Measurements from ENCODE around the gene ETNPPL. TPM values are rescaled to one million over a fixed set of nuclear protein-coding genes. Genes with fewer than 3 reads are reported as not detected.

Gene ETNPPL
- total RNA-seq, 1 donor, result not detected

DNA sequence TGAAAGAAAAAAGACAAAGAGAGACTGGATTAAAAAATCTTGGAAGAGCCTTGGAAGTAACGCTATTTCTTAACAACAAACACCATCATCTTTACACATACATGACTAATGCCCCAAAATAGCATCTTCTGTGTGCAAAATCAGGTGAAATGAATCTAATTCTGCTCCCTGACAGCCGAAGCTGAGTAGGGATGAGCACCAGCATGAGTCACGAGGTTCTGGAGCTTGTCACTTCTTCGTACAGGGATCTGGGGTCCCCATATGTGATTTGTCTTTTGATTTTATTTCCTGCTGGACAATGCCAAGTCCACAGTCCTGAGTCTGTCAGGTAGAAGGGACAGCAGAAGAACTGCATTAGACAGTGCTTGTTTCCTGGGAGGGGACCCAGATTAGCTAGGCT is 56.6 kb downstream of the ETNPPL start:
- DNase-seq (ENCODE audit: insufficient read length, low spot score, missing footprints), result no peak
- Histone ChIP-seq H3K4me2 (ENCODE audit: insufficient read depth, low read length) (no peak overlapping the region), H3K4me3 (ENCODE audit: insufficient read depth, low read length) (no peak overlapping the region)

DNA sequence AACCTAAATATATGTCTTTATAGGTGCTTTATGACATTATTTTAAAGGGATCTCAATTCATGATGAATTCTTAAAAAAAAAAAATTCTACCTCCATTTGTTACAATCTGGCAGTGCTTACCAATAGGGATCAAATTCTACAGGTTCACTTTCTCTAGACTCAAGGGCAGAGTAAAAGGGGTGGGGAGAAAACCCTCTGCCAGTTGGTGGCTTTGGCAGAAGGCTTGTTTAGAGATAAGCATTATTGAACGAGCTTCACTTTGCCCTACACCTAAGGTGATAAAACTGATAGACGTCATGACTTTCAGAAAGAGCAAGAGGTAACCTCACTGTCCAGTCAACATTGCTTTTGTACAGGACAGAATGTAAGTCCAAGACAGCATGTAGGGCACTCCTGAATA is 58.9 kb downstream of the ETNPPL start:
- Histone ChIP-seq H3K4me1 (ENCODE audit: insufficient read depth, low read length) (no peaks in the 10 kb centered on the region), H3K4me2 (ENCODE audit: insufficient read depth, low read length) (no peak overlapping the region), H3K9me3 (ENCODE audit: low read depth, low read length) (no peaks in the 10 kb centered on the region), H3K27ac (ENCODE audit: low read depth, low read length) (no peak overlapping the region), H3K27me3 (ENCODE audit: insufficient read depth, low read length) (no peaks in the 10 kb centered on the region), H2AFZ (ENCODE audit: low read length) (no peak overlapping the region), H3K4me3 (ENCODE audit: insufficient read depth, low read length) (no peak overlapping the region), H4K20me1 (ENCODE audit: insufficient read depth, low read length) (no peaks in the 10 kb centered on the region), H3K79me2 (ENCODE audit: insufficient read depth, low read length) (no peaks in the 10 kb centered on the region), H3K36me3 (ENCODE audit: insufficient read depth, low read length) (no peaks in the 10 kb centered on the region)
- no peak for DNase-seq (ENCODE audit: insufficient read length, low spot score, missing footprints)
- TF ChIP-seq, protein P1, sequence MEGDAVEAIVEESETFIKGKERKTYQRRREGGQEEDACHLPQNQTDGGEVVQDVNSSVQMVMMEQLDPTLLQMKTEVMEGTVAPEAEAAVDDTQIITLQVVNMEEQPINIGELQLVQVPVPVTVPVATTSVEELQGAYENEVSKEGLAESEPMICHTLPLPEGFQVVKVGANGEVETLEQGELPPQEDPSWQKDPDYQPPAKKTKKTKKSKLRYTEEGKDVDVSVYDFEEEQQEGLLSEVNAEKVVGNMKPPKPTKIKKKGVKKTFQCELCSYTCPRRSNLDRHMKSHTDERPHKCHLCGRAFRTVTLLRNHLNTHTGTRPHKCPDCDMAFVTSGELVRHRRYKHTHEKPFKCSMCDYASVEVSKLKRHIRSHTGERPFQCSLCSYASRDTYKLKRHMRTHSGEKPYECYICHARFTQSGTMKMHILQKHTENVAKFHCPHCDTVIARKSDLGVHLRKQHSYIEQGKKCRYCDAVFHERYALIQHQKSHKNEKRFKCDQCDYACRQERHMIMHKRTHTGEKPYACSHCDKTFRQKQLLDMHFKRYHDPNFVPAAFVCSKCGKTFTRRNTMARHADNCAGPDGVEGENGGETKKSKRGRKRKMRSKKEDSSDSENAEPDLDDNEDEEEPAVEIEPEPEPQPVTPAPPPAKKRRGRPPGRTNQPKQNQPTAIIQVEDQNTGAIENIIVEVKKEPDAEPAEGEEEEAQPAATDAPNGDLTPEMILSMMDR (IDR thresholded peaks at IDR 0.05; ENCODE audit: extremely low read depth, low read depth, low read length), result no peak

More for the DNA sequence above, 56.6 kb downstream of the ETNPPL start:
- Histone ChIP-seq H3K9me3 (ENCODE audit: low read depth, low read length) (no peaks in the 10 kb centered on the region), H3K79me2 (ENCODE audit: insufficient read depth, low read length) (no peaks in the 10 kb centered on the region), H4K20me1 (ENCODE audit: insufficient read depth, low read length) (no peaks in the 10 kb centered on the region), H3K36me3 (ENCODE audit: insufficient read depth, low read length) (no peaks in the 10 kb centered on the region), H3K27me3 (ENCODE audit: insufficient read depth, low read length) (no peaks in the 10 kb centered on the region), H3K4me1 (ENCODE audit: insufficient read depth, low read length) (no peaks in the 10 kb centered on the region), H2AFZ (ENCODE audit: low read length) (no peak overlapping the region), H3K27ac (ENCODE audit: low read depth, low read length) (no peak overlapping the region)
- TF ChIP-seq, protein P1 (IDR thresholded peaks at IDR 0.05; ENCODE audit: extremely low read depth, low read depth, low read length), result no peak

DNA sequence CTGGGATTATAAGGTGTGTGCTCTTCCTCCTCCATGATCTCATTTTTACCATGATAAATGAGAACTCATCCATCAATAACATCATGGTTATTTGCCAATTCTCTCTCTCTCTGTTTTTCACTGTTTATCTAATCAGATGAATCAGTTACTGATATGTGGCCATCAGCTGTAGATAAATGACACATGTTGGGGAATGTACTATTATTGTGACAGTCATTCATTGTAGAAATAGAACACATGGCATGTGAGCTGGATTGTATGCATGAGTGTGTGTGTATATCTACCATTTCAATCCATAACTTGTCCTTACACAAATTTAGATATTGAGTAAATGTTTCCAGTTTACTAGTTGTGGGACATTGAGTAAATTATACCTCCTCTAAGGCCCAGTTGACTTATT is 59.5 kb downstream of the ETNPPL start:
- DNase-seq (ENCODE audit: insufficient read length, low spot score, missing footprints), result no peak
- no peaks in the 10 kb centered on the region for H3K36me3 ChIP-seq (ENCODE audit: insufficient read depth, low read length)
- no peak overlapping the region for H3K4me2 ChIP-seq (ENCODE audit: insufficient read depth, low read length)
- no peak overlapping the region for H3K27ac ChIP-seq (ENCODE audit: low read depth, low read length)
- H3K9me3 ChIP-seq (ENCODE audit: low read depth, low read length), result no peaks in the 10 kb centered on the region
- no peaks in the 10 kb centered on the region for H3K4me1 ChIP-seq (ENCODE audit: insufficient read depth, low read length)
- TF ChIP-seq, protein P1 (IDR thresholded peaks at IDR 0.05; ENCODE audit: extremely low read depth, low read depth, low read length), result no peak
- no peaks in the 10 kb centered on the region for H3K27me3 ChIP-seq (ENCODE audit: insufficient read depth, low read length)
- no peak overlapping the region for H2AFZ ChIP-seq (ENCODE audit: low read length)
- H3K4me3 ChIP-seq (ENCODE audit: insufficient read depth, low read length), result no peak overlapping the region
- no peaks in the 10 kb centered on the region for H4K20me1 ChIP-seq (ENCODE audit: insufficient read depth, low read length)
- no peaks in the 10 kb centered on the region for H3K79me2 ChIP-seq (ENCODE audit: insufficient read depth, low read length)

DNA sequence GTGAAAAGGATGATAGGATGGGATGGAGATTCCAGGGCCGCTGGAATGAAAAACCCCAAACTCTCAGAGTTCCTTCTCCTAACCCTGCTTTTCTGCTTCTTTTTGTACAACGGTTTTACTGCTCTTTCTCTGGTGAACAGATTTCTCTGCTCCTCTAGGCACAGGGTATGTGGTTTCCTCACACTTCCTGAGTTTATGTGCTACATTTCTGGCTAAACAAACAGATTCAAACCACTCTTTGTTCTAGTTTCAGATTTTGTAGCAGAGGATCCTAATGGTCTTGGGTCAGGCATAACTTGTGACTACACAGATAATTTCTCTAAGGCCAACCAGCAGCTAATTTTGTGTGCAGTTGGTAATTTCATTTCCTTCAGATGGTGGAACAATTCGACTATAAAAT is 59.9 kb downstream of the ETNPPL start:
- TF ChIP-seq, protein P1 (IDR thresholded peaks at IDR 0.05; ENCODE audit: extremely low read depth, low read depth, low read length), result no peak
- DNase-seq (ENCODE audit: insufficient read length, low spot score, missing footprints), result no peak
- no peaks in the 10 kb centered on the region for H3K79me2 ChIP-seq (ENCODE audit: insufficient read depth, low read length)

More for the DNA sequence above, 59.9 kb downstream of the ETNPPL start:
- Histone ChIP-seq H3K27me3 (ENCODE audit: insufficient read depth, low read length) (no peaks in the 10 kb centered on the region), H2AFZ (ENCODE audit: low read length) (no peak overlapping the region), H4K20me1 (ENCODE audit: insufficient read depth, low read length) (no peaks in the 10 kb centered on the region), H3K36me3 (ENCODE audit: insufficient read depth, low read length) (no peaks in the 10 kb centered on the region), H3K4me3 (ENCODE audit: insufficient read depth, low read length) (no peak overlapping the region), H3K9me3 (ENCODE audit: low read depth, low read length) (no peaks in the 10 kb centered on the region), H3K4me2 (ENCODE audit: insufficient read depth, low read length) (no peak overlapping the region), H3K27ac (ENCODE audit: low read depth, low read length) (no peak overlapping the region), H3K4me1 (ENCODE audit: insufficient read depth, low read length) (no peaks in the 10 kb centered on the region)

All from osteoblast (primary cell).